GM18868 (cell line): Measurements from ENCODE around the gene DLK1.

Source experiments
- ATAC-seq: cut with Tn5 transposase; IDR thresholded peaks from one replicate; pipeline ENCODE4 v1.9.1; 2021; ENCODE audit warnings: mild to moderate bottlenecking, moderate library complexity; ENCODE audit not compliant: unreplicated experiment

The DLK1 gene

GRCh38 chr14:100726550-100727085 lies at the start of gene DLK1:
TSS of gene DLK1 (plus strand) at chr14:100726892. CDS start at chr14:100727069, 177 bp downstream.
- ATAC-seq: no peak

- no peak for ATAC-seq
Observed at GRCh38 chr14:100677152-100677551, 49.5 kb upstream of the DLK1 start.

- ATAC-seq: no peak
Observed at GRCh38 chr14:100677554-100678468, 48.9 kb upstream of the DLK1 start.

- no peak for ATAC-seq
Observed at GRCh38 chr14:100678469-100678828, 48.2 kb upstream of the DLK1 start.

GRCh38 chr14:100679153-100679552 lies 47.5 kb upstream of the DLK1 start:
- no peak for ATAC-seq

- ATAC-seq: no peak
Observed at GRCh38 chr14:100679707-100680438, 46.8 kb upstream of the DLK1 start.

- ATAC-seq: no peak
Observed at GRCh38 chr14:100680439-100681051, 46.1 kb upstream of the DLK1 start.

- ATAC-seq: no peak
Observed at GRCh38 chr14:100681111-100681510, 45.6 kb upstream of the DLK1 start.

GRCh38 chr14:100682749-100683148 lies 43.9 kb upstream of the DLK1 start:
- no peak for ATAC-seq

GRCh38 chr14:100683578-100683977 lies 43.1 kb upstream of the DLK1 start:
- no peak for ATAC-seq

- no peak for ATAC-seq
Observed at GRCh38 chr14:100684154-100684553, 42.5 kb upstream of the DLK1 start.

GRCh38 chr14:100684961-100685360 lies 41.7 kb upstream of the DLK1 start:
- ATAC-seq: no peak

- ATAC-seq: no peak
Observed at GRCh38 chr14:100686858-100687257, 39.8 kb upstream of the DLK1 start.

- no peak for ATAC-seq
Observed at GRCh38 chr14:100687386-100687785, 39.3 kb upstream of the DLK1 start.

- no peak for ATAC-seq
Observed at GRCh38 chr14:100688051-100688450, 38.6 kb upstream of the DLK1 start.

GRCh38 chr14:100688598-100689461 lies 37.9 kb upstream of the DLK1 start:
- ATAC-seq: no peak

- ATAC-seq: no peak
Observed at GRCh38 chr14:100690672-100691071, 36.0 kb upstream of the DLK1 start.

- no peak for ATAC-seq
Observed at GRCh38 chr14:100691395-100692056, 35.2 kb upstream of the DLK1 start.

GRCh38 chr14:100692256-100692655 lies 34.4 kb upstream of the DLK1 start:
- no peak for ATAC-seq
